Forelimb muscle (tissue), 1 donor: Measurements from ENCODE around the gene ICE2. TPM values are rescaled to one million over a fixed set of nuclear protein-coding genes. Genes with fewer than 3 reads are reported as not detected.
"Not testable (repeated sequence)": the region's sequence is repeated elsewhere in the genome, so short reads cannot be mapped to it uniquely, and the experiment has no call there.

Experiments used
- DNase-seq: peaks from one replicate; pipeline ENCODE4 v3.0.0-alpha.2; 2013; ENCODE audit warnings: low read depth
- polyA plus RNA-seq: library from polyadenylated mRNA; unstranded; fragments of 120-200 nt; gene quantifications from one replicate; pipeline ENCODE4 v1.2.1, GENCODE V29; 2013; ENCODE audit not compliant: insufficient read length

ICE2 gene
- polyA plus RNA-seq, 1 donor = 37.5 TPM

- not testable (repeated sequence) for DNase-seq
These were observed 68.6 kb downstream of the ICE2 start for GRCh38 chr15:60410350-60410749.

GRCh38 chr15:60408463-60408981 lies 70.4 kb downstream of the ICE2 start:
- DNase-seq = no peak

- DNase-seq = no peak
These were observed 71.5 kb downstream of the ICE2 start for GRCh38 chr15:60407415-60407805.

- no peak for DNase-seq
These were observed 72.2 kb downstream of the ICE2 start for GRCh38 chr15:60406513-60407414.

- DNase-seq = no peak
These were observed 73.5 kb downstream of the ICE2 start for GRCh38 chr15:60405399-60405798.

GRCh38 chr15:60404351-60404750 lies 74.6 kb downstream of the ICE2 start:
- not testable (repeated sequence) for DNase-seq

GRCh38 chr15:60400944-60401343 lies 78.0 kb downstream of the ICE2 start:
- DNase-seq = no peak

- no peak for DNase-seq
These were observed 79.0 kb downstream of the ICE2 start for GRCh38 chr15:60399931-60400330.

- DNase-seq = no peak
These were observed 79.6 kb downstream of the ICE2 start for GRCh38 chr15:60399246-60399915.

- no peak for DNase-seq
These were observed 81.0 kb downstream of the ICE2 start, which contains the start of gene ANXA2 for GRCh38 chr15:60397772-60398445. Gene ANXA2 (minus strand): TSS chr15:60397986. CDS start chr15:60386075, 11,911 bp downstream.

GRCh38 chr15:60396958-60397771 lies 81.8 kb downstream of the ICE2 start:
- no peak for DNase-seq

GRCh38 chr15:60396560-60396957 lies 82.4 kb downstream of the ICE2 start:
- no peak for DNase-seq

GRCh38 chr15:60396100-60396499 lies 82.8 kb downstream of the ICE2 start:
- no peak for DNase-seq

- no peak for DNase-seq
These were observed 83.5 kb downstream of the ICE2 start for GRCh38 chr15:60395276-60396011.

GRCh38 chr15:60394689-60395097 lies 84.2 kb downstream of the ICE2 start:
- no peak for DNase-seq

GRCh38 chr15:60392986-60393790 lies 85.8 kb downstream of the ICE2 start:
- peak; percentile 88 for DNase-seq

GRCh38 chr15:60392601-60392985 lies 86.3 kb downstream of the ICE2 start:
- DNase-seq = no peak

GRCh38 chr15:60391722-60392315 lies 87.1 kb downstream of the ICE2 start:
- no peak for DNase-seq

- DNase-seq = no peak
These were observed 88.0 kb downstream of the ICE2 start for GRCh38 chr15:60390871-60391501.
